Raji (cell line): ENCODE measurements around the gene AMBRA1.

Experiments used
- POLR2A ChIP-seq: IDR thresholded peaks from 2 replicates; pipeline ENCODE4 v1.6.1; 2011; ENCODE audit warnings: low read depth, low read length, control low read depth; ENCODE audit not compliant: insufficient read depth

The AMBRA1 gene

GRCh38 chr11:46381048-46381818 is 212.6 kb downstream of the AMBRA1 start, which contains the start of gene MDK:
MDK (plus strand) TSS chr11:46381669; CDS start chr11:46382058, 389 bp downstream.
- no peak for TF ChIP-seq POLR2A

GRCh38 chr11:46380340-46381047 is 213.3 kb downstream of the AMBRA1 start:
- TF ChIP-seq POLR2A = no peak

- no peak for TF ChIP-seq POLR2A
Observed at GRCh38 chr11:46378811-46379481, 214.9 kb downstream of the AMBRA1 start.

GRCh38 chr11:46378296-46378695 is 215.5 kb downstream of the AMBRA1 start:
- TF ChIP-seq POLR2A = no peak

GRCh38 chr11:46377831-46378230 is 216.0 kb downstream of the AMBRA1 start:
- TF ChIP-seq POLR2A = no peak

GRCh38 chr11:46377290-46377689 is 216.5 kb downstream of the AMBRA1 start:
- TF ChIP-seq POLR2A = no peak

- TF ChIP-seq POLR2A = no peak
Observed at GRCh38 chr11:46376258-46377050, 217.4 kb downstream of the AMBRA1 start.

GRCh38 chr11:46375392-46376101 is 218.3 kb downstream of the AMBRA1 start:
- TF ChIP-seq POLR2A = no peak

- no peak for TF ChIP-seq POLR2A
Observed at GRCh38 chr11:46374815-46375214, 219.0 kb downstream of the AMBRA1 start.

- TF ChIP-seq POLR2A = no peak
Observed at GRCh38 chr11:46373787-46374740, 219.8 kb downstream of the AMBRA1 start.

GRCh38 chr11:46372086-46372485 is 221.7 kb downstream of the AMBRA1 start:
- TF ChIP-seq POLR2A = no peak

- TF ChIP-seq POLR2A = no peak
Observed at GRCh38 chr11:46370253-46370652, 223.6 kb downstream of the AMBRA1 start.

- no peak for TF ChIP-seq POLR2A
Observed at GRCh38 chr11:46369458-46370152, 224.2 kb downstream of the AMBRA1 start.

- TF ChIP-seq POLR2A = no peak
Observed at GRCh38 chr11:46367916-46368267, 225.9 kb downstream of the AMBRA1 start.
